ENCODE measurements around the gene QKI.

The QKI gene

DNA sequence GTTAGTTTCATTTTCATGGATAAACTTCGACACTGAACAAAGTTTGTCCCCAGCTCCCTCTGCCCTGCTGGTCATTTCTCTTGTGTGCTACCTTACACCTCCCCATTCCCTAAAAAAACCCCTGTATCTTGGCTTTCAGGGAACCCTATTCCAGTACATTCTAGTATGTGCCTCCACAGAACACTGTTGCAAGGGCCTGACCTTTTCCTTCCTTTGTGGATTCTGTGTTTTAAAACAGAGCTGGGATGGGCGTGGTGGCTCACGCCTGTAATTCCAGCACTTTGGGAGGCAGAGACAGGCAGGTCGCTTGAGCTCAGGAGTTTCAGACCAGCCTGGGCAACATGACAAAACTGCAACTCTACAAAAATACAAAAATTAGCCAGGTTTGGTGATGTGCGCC is 20.6 kb upstream of the QKI start:
- no peak for DNase-seq

DNA sequence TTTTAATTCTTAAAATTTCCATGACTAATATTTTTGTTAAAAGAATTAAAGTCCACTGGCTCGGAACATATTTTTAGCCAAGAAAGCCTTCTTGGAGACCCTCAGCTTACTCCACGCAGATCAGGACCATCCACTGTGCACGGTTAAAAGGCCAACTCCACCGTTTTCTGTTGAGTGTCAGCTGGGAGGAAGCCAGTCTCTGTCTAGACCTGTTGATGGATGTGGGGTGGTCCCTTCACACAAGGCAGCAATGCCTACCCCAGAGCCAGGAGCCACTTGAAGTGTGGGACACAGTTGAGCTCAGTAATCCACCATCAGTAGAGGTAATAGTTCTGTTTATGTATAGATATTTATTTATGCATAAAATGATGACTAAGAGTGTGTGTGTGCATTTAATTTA is 19.9 kb upstream of the QKI start:
- no peak for DNase-seq

DNA sequence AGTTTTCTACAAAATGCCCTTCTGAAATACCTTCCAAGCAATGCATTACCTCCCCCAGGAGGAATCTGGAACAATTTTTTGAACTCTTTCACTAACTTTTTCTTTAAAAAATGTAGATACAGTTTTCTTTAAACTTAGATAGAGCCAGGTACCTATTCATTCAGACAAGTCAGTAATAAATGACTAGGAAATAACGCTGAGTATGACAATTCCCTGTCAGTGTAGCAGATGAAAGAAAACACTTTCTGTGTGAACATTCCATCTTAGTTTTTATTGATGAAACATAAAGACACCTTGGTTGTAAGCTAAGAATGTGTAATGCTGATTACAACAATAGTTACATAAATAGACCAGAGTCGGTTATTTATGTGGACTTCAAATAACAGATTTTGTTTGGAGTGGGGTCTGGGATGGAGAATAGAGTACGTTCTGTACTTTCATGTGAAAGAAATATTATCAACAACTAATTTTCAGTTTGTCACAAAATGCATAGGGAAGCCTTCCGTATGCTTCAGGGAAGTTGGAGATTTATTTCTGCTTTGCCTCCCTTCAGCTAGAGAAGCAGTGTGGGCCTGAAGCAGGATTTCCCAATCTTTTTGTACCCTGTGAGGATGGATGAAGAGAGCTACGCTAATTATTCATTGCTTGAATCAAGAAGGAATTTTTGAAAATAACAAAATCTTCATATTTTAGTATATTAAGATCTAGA is 19.2 kb upstream of the QKI start:
- DNase-seq, result no peak

DNA sequence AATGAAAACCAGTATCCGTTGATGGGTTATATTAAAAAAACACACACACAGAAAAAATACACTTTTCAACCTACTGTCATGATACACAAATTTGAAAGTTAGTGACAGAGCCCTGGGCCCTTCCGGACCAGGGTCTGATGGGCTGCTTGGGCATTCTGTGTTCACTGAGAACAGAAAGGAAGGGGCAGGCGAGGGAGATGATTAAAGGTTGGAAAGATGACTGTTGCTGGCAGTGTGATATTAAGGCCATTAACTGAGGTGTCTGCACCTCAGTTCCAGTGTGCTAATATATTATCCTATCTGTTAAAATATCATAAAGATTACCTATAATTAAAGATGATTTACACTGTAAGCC is 18.7 kb upstream of the QKI start:
- no peak for DNase-seq

DNA sequence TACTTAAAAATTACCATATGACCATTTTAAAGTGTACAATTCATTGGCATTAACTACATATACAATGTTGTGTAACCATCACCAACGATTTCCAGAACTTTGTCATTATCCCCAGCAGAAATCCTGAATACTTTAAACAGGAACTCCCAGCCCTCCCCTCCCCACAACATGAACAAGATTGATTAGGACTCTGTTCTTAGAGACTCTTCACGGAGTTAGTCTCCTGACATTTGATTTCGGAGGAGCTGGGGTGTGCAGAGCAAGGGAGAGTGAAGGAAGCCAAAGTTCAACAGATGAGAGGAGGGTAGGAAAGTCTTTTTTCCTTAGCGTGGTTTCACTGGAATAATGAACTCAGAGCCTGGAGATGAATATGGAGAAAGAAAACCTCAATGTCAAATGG is 17.2 kb upstream of the QKI start:
- no peak for DNase-seq

DNA sequence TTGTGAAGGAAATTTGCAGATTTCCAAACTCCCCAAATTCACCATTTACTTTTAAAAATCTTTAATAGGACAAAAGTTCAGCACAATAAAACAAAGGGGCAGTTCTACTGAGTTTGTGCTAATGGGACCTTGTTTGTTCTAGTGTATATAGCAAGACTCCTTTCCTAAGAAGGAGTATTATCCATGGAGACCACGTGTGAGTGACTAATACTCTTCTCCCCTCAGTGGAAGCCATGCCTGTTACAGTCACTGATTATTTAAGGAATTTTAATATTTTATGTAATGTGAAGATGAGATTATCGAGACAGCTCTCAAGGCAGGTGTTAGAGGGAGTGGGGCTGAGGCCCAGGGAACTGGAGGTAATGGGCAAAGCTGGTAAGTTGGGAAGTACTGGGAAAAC is 16.4 kb upstream of the QKI start:
- no peak for DNase-seq

DNA sequence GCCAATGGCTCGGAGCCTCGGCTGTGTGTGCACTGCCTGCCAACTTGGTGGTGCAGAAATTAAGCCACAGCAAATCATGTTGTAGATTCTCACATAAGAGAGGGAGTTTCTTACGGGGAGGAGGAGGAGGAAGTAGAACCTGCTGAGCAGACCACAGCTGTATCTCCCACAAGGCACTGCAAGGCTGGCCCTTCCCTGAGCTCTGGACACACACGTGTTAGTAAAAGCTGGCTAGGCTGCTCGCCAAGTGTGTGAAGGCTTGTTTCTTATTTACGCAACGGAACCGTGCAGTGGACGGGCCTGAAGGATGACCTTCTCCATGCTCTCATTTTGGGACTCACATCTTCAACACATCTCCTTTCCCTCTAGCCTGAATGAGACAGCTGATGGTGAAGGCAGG is 15.7 kb upstream of the QKI start:
- no peak for DNase-seq

DNA sequence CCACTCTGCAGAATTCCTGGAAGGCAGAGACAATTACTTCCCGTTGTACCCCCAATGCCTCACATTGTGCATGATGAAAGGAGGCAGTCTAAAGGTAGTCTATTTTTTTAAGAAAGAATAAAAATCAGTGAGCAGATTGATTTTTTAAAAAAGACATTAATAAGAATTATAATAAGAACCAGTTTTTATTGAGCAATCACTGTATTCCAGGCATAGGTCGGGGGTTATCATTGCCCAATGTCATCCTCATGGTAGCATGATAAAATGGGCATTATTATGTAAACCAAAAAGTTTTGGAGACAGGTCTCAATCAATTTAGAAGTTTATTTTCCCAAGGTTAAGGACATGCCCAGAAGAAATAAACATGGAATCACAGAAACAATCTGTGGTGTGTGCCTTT is 14.0 kb upstream of the QKI start:
- DNase-seq, result no peak

DNA sequence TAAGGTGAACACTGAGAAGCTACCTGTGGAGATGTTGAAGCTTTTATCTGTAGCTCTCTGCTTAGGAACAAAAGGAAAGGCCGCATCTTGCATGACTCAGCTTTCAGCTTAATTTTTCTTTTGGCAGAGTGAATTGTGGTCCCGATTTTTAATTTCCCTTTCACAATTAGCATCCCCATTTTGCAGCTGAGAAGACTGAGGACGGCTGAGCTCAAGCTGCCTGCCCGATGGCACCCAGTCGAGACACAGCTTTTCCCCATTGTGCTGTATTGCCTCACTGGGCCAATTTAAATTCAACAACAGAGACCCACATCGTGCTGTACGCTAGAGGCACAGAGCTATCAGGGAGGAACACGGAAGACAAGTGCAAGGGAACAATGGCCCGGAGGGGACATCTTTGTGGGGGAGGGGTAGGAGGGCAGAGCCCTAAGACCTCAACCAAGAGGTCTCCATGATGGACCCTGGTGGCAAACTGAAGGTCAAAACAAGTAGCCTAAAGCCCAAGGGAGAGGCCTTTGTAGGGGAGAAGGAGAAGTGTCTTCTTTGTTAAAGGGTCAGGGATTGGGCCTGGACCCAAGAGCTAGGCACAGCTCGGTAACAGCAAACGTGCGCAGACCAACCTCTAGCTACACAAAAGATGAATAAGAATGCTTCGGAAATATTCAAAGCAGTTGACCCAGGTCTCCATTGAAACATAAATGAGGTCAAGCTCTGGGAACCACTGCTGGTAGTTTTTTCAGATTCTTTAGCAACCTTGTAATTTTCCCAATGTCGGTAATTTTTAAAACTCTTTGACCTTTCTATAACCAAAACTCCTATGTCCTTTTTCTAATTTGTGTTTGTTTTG is 13.3 kb upstream of the QKI start:
- no peak for DNase-seq

DNA sequence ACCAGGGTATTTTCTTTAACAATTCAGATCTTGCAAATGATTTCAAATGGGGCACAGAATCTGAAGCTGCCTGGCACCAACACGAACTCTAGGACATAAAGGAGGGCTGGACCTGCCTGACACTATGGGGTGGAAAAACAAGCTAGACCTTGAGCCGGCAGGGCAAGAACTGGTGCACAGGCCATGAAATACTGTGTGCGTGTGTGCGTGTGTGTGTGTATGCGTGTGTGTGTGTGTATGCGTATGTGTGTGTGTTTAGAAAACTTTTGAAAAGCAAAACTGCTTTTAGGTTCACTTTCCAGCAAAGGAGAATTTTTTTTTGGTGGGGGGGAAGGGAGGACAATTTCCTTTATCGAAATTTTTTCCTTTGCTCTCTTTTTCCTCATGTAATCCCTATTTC is 11.9 kb upstream of the QKI start:
- no peak for DNase-seq

DNA sequence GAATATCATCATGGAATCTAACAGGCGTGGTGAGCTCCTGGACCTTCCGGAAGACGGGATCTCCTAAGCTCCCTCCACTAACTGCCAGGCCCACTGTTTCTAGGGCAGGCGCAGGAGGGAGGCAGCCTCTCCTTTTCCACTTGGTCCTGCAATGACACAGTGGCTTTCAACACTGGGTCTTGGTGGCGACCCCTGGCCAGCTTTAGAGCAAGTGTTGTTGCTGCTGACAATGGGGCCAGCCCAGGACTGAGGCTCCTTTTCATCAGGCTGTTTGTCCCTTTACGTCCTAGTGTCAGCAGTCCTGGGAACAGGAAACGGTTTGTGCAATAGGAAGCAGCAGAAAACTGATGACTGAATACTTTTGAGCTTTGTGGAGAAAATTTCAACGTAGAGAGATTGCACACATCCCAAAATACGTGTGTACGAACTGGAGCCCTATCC is 9.7 kb upstream of the QKI start:
- DNase-seq, result no peak

DNA sequence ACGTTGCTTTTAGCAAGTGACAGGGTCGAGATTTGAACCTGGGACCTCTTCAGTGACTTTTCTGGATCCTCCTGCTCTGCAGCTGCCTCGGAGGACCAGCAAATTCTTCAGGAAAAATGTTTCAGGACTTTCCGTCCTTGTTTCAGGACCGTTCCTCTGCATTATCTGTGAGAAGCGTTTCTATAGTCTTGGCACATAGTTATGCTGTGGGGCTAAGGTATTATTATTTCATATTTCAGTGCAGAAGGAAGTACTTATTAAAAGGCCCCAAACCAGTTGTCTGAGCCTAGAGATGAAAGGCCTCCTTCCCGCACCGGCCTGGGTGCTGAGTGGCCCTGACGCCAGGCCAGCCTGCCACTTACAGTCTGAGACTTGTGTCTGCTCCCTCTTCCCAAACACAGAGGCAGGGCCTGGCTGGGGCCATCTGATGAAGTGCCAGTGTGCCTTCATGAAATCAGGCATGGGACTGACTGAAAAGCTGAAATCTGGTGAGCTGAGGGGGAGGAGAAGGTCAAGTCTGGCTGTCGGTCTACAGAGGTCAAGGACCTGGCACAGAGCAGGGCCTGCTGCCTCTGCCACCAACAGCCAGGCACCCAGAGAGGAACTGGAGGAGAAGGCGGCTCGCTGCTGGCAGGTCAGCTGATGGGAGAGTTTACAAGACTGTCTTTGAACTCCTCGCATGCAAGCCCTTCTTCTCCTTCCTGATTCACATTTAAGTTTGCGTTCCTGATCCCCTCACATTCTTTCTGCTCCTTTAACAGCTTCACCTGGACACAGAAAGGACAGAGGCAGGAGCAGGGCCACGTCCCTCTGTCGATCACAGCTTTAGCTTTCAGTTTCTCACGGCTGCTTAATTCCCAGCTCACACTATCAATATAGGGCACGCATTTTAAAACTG is 8.9 kb upstream of the QKI start:
- no peak for DNase-seq

DNA sequence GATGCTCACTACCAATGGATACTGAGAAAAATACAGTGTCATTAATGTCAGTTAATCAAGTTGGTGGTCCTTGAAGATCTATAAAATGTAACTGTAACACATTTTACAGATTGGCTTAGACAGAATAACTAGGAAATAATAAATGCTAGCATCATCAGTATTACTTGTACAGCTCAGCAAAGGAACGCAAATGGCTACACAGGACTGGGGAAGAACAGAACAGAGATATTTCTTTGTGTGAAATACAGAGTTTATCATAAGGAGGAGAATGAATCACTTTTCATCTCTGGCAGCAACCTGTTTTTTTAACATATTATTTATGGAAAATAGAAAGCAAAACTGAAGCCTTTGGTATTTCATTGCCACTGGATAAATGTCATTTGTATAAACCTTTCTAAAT is 8.2 kb upstream of the QKI start:
- DNase-seq, result no peak

DNA sequence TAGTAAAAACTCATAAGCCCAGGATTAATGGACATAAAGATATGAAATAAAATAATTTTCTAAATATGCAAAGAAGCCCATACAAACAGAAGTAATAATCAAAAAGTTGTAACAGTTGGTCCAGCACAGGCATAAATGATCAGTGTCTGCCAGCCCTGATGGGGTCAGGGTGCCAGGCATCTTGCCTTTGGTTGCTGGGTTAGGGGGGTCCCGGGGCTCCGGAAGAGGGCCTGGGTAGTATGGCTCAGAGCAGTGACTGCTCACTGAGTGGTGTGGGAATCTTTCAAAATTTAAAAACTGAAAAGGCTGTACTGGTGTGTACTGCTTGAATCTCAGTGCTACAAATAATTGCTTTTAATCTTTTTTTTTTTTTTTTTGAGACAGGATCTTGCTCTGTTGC is 7.7 kb upstream of the QKI start:
- no peak for DNase-seq

DNA sequence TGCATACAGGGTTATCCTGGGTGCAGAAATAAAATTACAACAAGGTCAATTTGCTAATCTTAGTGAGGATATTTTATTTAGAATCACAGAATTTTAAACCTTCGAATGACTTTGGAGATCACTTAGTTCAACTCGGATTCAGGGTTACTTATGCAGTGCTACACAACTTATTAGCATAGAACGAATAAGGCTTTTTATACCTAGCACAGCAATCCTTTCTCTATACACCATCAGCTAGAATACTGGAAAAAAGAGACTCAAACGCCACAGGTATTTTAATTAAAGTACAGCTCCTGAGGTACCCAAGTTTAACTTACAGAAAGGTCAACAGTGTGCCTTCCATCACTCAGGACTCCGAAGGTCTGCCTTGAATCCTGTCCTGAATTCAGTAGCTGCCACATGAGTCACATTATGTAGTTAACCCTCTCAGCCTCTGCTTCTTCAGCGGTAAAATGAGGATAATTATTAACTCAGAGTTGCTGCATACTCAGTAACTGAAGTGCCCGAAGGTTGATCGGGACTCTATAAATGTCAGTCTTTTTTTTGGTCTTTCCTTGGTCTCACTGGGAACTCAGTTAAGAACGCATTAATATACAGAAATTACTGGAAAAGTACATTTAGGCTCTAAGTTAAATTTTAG is 6.0 kb upstream of the QKI start:
- DNase-seq, result no peak

DNA sequence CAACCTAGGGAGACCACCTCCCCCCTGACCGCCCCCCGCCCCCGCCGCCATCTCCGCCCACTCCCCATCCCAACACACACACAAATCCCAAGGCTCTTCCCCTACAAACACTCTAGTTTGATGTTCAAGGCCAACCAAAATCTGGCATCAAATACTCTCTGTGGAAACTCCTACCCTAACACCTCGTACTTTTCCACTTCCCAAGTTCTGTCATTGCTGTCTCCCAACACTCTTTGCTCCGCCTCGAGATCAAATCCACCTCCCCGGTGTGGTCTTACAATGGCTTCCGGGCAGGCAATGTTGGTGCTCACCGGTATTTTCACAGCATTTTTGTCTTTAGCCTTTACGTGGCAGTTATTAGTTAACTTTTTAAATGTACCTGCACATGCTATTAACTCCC is 4.8 kb upstream of the QKI start:
- DNase-seq, result no peak

DNA sequence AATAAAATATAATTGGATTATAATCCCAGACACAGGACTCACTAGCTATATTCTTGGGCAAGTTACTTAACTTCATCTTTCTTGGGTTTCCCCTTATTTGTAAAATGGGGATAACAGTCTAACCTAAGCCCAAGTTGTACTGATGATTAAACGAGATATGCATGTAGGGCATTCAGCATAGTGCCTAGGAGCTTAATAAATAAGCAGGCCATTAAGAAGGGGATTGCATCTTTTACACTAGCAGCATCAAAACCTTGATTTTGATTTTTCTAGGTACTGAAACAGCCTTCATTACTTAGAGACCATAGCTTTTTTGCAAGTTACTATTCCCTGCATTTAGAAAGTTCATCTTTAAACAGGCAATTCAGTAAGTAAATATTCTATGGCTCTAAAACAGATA is 2.2 kb upstream of the QKI start:
- no peak for DNase-seq

DNA sequence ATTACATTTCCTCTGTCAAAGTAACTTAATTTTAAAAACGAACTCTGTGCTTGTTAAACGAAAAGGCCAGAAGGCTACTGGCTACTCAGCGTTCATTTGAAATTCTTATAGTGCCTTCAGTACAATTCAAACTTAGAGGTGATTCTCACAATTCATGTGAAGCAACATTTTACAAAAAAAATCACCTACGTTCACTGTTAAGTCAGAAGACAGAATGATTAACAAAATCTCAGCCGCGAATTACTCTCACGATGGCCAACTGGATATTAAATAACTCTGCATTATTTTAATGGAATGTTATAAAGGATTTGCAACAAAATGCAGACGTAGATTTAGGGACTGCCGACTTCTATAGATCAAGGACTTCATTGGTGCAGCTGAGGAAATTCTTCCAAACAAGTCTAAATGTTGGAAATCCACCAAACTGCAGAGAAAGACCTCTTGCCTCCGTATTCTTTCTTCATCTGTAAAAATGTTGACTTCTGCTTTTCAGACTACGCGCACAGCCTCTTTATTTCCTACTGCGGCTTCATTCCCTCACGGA is 1.6 kb upstream of the QKI start:
- DNase-seq, result no peak

DNA sequence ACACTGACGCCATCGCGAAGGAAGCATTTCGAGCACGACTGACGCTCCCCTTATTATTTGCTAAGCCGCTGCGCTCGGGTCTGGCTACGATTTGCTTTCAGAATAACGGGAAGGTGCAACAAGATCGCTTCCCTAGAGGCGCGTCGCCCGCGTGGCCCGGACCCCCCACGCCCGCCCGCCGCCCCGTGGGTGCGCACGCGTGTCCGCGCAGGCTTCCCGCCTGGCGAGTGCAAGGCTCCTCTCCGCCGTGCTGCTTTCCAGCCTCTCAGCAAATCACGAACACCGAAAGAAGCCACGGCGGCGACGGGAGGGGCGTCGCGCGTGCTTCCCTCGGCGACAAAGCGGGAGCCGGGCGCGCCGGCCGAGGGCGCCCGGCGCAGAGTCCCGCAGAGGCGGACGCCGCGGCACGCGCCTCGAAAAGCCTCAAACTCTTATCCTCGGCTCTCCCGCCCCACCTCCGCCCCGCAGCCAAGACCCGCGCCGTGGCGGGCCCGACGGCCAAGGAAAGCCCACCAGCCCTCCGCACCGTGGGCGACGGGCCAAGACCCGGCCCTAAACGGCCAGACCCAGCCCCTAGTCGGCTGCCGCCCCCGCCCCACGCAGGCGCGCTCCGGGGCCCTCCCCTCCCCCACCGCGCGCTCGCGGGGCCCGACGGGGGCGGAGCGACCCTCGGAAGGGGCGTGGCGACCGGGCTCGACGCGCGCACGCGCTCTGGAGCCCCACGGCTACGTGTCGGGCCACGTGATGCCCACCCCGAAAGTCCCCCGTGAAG is 987 bp upstream of the QKI start:
- DNase-seq, result peak; percentile 71

DNA sequence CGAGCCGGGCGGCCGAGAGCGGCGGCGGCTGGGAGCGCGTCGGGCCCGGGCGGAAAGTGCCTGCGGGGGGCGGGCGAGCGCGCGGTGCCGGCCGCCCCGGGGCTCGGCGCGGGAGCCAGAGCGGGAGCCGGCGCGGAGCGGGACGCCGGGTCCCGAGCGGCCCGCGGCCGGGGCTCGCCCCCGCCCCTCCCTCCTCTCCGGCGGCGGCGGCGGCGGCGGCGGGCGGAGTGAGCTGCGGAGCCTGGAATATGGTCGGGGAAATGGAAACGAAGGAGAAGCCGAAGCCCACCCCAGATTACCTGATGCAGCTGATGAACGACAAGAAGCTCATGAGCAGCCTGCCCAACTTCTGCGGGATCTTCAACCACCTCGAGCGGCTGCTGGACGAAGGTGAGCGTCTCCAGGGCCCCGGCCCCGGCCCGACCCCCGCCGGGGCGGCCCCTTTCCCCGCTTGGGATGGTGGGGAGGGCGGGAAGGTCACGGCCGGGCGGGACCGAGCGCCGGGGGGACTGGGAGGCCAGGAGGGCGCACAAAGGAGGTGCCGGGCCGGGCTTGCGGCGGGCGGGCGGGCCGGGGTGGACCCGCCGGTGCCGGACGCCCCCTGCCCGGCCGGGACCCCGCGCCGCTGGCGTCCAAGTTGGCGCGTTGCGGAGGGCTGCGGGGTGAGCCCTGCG is 565 bp downstream of the QKI start:
- no peak for DNase-seq

Measured in GOT3 (cell line).